CD4-positive, alpha-beta T cell (primary cell): ENCODE results near the gene MRPL12. TPM values are rescaled to one million over a fixed set of nuclear protein-coding genes. Genes with fewer than 3 reads are reported as not detected.

Experiments used
- ATAC-seq: fragments of 200-7000 bp; cut with Tn5 transposase; one replicate; pipeline ENCODE4 v1.10.0; 2022; ENCODE audit warnings: mild to moderate bottlenecking; ENCODE audit not compliant: poor library complexity
- CTCF ChIA-PET: fragments of 350-600 bp; sonication (Branson Sonifier 250); formaldehyde crosslinking; loops from one replicate; lab custom pipeline; 2021; ENCODE audit warnings: antibody characterized with exemption, inconsistent platforms; lab: Charles Lee
- POLR2A ChIA-PET: fragments of 350-600 bp; sonication (Branson Sonifier 250); formaldehyde crosslinking; loops from one replicate; lab custom pipeline; 2021; ENCODE audit warnings: antibody characterized with exemption, inconsistent platforms; lab: Charles Lee
- DNase-seq, 14 experiments: peaks; one replicate each; pipeline ENCODE4 v3.0.0-alpha.2; 2013 to 2020; ENCODE audit warnings: mixed read lengths in 2 of 14
- H3K27ac ChIP-seq, 2 donors: one replicate each; pipeline versions ENCODE4 v1.5.1 to v1.7.0; 2013; ENCODE audit warnings: low read length in 2 of 2, low read depth in 1 of 2, mild to moderate bottlenecking in 1 of 2
- H3K27me3 ChIP-seq, 2 experiments: 1 replicate in 1 of 2; 2 replicates in 1 of 2; pipeline versions ENCODE4 v1.6.1 to v1.7.0; 2013; ENCODE audit warnings: low read length in 2 of 2, control low read depth in 1 of 2, mild to moderate bottlenecking in 1 of 2, moderate library complexity in 1 of 2; ENCODE audit not compliant: insufficient read depth in 2 of 2, control insufficient read depth in 1 of 2
- H3K36me3 ChIP-seq: one replicate; pipeline ENCODE4 v1.6.1; 2013; ENCODE audit warnings: low read length, control low read depth; ENCODE audit not compliant: insufficient read depth
- H3K4me1 ChIP-seq: one replicate; pipeline ENCODE4 v1.6.1; 2013; ENCODE audit warnings: low read length, control low read depth; ENCODE audit not compliant: insufficient read depth
- H3K4me3 ChIP-seq: one replicate; pipeline ENCODE4 v1.5.1; 2013; ENCODE audit warnings: mild to moderate bottlenecking, low read length, moderate library complexity
- H3K9me3 ChIP-seq, 2 experiments: 1 replicate in 1 of 2; 2 replicates in 1 of 2; pipeline versions ENCODE4 v1.6.1 to v1.7.0; 2013; ENCODE audit warnings: low read length in 2 of 2, mild to moderate bottlenecking in 2 of 2, control low read depth in 1 of 2, moderate library complexity in 1 of 2; ENCODE audit not compliant: control insufficient read depth in 1 of 2, insufficient read depth in 1 of 2
- H3K27ac Mint-ChIP-seq: one replicate; pipeline ENCODE4 v1.8.0; 2020; ENCODE audit warnings: mixed read lengths
- H3K27me3 Mint-ChIP-seq: one replicate; pipeline ENCODE4 v1.8.0; 2021; ENCODE audit warnings: mixed read lengths
- H3K36me3 Mint-ChIP-seq: one replicate; pipeline ENCODE4 v1.8.0; 2021; ENCODE audit warnings: low read depth, mixed read lengths
- H3K4me1 Mint-ChIP-seq: one replicate; pipeline ENCODE4 v1.8.0; 2021; ENCODE audit warnings: low read depth, mixed read lengths
- H3K4me3 Mint-ChIP-seq: one replicate; pipeline ENCODE4 v1.8.0; 2020; ENCODE audit warnings: mild to moderate bottlenecking, mixed read lengths
- H3K9me3 Mint-ChIP-seq: one replicate; pipeline ENCODE4 v1.8.0; 2020; ENCODE audit warnings: mixed read lengths
- intact Hi-C, 2 experiments: fragments of 100-400 bp; cut with DNase I in 1 of 2; cut with micrococcal nuclease in 1 of 2; formaldehyde crosslinking; loops; one replicate each; pipeline versions ENCODE4 v1.15.1 to v1.9.0; 2023 to 2025; cut with DNase I, micrococcal nuclease
- total RNA-seq, 174 experiments: library from RNA in 2 of 174; stranded (reverse) in 2 of 174; gene quantifications; one replicate each; pipeline ENCODE4 v1.2.3 and lab custom pipeline; 2021 to 2026
- TF ChIP-seq, protein P1 (sequence below): fragments of 200-600 bp; IDR thresholded peaks from one replicate; pipeline ENCODE4 v1.8.0; 2022; ENCODE audit warnings: antibody characterized with exemption, mild to moderate bottlenecking

MRPL12 gene
- total RNA-seq, 2 experiments from 2014 or later = 26.2 to 26.5 TPM

DNA sequence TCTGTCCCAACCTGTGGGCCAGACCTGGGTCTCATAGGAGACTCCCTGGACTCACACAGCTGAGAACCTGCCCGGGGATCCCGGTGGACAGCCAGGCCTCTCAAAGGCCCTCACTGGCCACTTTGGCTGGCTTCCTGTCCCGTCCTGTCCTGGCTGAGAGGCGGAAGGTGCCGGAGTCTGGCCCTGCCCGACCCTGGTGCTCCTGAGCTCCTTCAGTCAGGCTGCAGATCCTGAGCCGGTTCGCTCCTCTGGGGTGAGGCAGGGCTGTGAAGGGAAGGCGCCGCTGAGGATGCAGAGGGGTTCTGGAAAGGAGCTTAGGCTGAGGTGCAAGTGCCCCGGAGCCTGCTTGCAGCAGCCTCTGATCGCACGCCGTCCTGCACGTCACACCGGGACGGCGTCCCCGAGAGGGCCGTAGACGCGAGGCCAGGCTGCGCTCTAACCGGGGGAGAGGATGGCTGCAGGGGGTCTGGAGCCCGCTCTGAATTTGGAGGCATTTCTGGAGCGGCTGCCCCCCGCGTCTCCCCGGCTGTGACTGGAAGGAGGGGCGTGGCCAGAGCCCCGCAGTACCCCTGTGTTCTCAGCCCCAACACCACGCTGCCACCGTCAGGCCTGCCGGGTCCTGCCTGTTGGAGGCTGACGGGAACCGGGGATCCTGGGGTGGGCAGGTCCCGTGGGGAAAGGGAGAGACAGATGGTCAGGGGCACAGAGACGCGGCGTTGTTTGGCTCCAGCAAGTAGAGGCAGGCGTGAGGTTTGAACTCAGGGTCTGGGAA is 15.2 kb upstream of the MRPL12 start:
- intact Hi-C loops = no loop called here
- ChIA-PET CTCF (no interaction called here), POLR2A (no interaction called here)
- Mint-ChIP-seq H3K27me3 (no peaks in the 10 kb centered on the region), H3K4me3 (peak overlapping the region; percentile 48), H3K27ac (no peak overlapping the region), H3K4me1 (peaks cover 19% of the 10 kb centered on the region), H3K36me3 (peaks cover 73% of the 10 kb centered on the region), H3K9me3 (no peaks in the 10 kb centered on the region)
- Histone ChIP-seq H3K4me3 (no peak overlapping the region), H3K27ac (no peak overlapping the region), H3K4me1 (peaks cover 44% of the 10 kb centered on the region), H3K9me3 (no peaks in the 10 kb centered on the region), H3K27me3 (no peaks in the 10 kb centered on the region), H3K36me3 (peaks cover 74% of the 10 kb centered on the region)
- TF ChIP-seq, protein P1, sequence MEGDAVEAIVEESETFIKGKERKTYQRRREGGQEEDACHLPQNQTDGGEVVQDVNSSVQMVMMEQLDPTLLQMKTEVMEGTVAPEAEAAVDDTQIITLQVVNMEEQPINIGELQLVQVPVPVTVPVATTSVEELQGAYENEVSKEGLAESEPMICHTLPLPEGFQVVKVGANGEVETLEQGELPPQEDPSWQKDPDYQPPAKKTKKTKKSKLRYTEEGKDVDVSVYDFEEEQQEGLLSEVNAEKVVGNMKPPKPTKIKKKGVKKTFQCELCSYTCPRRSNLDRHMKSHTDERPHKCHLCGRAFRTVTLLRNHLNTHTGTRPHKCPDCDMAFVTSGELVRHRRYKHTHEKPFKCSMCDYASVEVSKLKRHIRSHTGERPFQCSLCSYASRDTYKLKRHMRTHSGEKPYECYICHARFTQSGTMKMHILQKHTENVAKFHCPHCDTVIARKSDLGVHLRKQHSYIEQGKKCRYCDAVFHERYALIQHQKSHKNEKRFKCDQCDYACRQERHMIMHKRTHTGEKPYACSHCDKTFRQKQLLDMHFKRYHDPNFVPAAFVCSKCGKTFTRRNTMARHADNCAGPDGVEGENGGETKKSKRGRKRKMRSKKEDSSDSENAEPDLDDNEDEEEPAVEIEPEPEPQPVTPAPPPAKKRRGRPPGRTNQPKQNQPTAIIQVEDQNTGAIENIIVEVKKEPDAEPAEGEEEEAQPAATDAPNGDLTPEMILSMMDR = no peak
- DNase-seq (no peak), ATAC-seq (no peak)

DNA sequence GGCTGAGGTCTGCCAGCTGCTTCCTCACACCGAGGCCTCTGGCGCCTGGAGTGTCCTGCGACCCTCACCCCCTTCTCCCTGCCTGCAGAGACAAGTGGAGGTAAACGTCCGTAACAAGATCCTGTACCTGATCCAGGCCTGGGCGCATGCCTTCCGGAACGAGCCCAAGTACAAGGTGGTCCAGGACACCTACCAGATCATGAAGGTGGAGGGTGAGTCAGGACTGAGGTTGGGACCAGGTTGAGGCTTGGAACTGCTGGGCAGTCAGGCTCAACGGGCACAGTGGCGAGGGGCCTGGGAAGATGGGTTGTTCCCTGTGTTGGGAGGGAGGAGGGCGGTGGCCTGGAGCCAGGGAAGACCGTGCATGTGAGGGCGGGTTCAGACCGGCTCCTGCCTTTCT is 14.6 kb upstream of the MRPL12 start:
- peaks cover 40% of the 10 kb centered on the region for H3K4me1 ChIP-seq
- no peak overlapping the region for H3K4me3 Mint-ChIP-seq
- no peaks in the 10 kb centered on the region for H3K9me3 ChIP-seq
- intact Hi-C loops = no loop called here
- H3K27me3 Mint-ChIP-seq = no peaks in the 10 kb centered on the region
- no peak overlapping the region for H3K27ac Mint-ChIP-seq
- ChIA-PET CTCF (no interaction called here), POLR2A (no interaction called here)
- no peak overlapping the region for H3K4me3 ChIP-seq
- no peaks in the 10 kb centered on the region for H3K9me3 Mint-ChIP-seq
- DNase-seq (no peak), ATAC-seq (no peak)
- no peak overlapping the region for H3K27ac ChIP-seq
- no peaks in the 10 kb centered on the region for H3K27me3 ChIP-seq
- H3K4me1 Mint-ChIP-seq = peaks cover 15% of the 10 kb centered on the region
- TF ChIP-seq, protein P1 = no peak
- peaks cover 81% of the 10 kb centered on the region for H3K36me3 ChIP-seq
- H3K36me3 Mint-ChIP-seq = peaks cover 69% of the 10 kb centered on the region

- no peak overlapping the region for H3K27ac ChIP-seq
- no peak overlapping the region for H3K4me3 ChIP-seq
- DNase-seq = no peak
- Mint-ChIP-seq H3K9me3 (no peaks in the 10 kb centered on the region), H3K36me3 (peaks cover 60% of the 10 kb centered on the region), H3K27ac (no peak overlapping the region), H3K27me3 (no peaks in the 10 kb centered on the region), H3K4me3 (no peak overlapping the region), H3K4me1 (peaks cover 5% of the 10 kb centered on the region)
- intact Hi-C loops = no loop called here
- TF ChIP-seq, protein P1 = no peak
- H3K27me3 ChIP-seq = no peaks in the 10 kb centered on the region
- CTCF ChIA-PET = no interaction called here
- POLR2A ChIA-PET = interaction anchor here (1.5 kb wide), 1 partner anchor 13 kb away, joined by 4 read pairs; the partner anchor contains the start of gene MRPL12
- no peaks in the 10 kb centered on the region for H3K9me3 ChIP-seq
- ATAC-seq = no peak
- peaks cover 94% of the 10 kb centered on the region for H3K36me3 ChIP-seq
- H3K4me1 ChIP-seq = peaks cover 31% of the 10 kb centered on the region
Observed at GRCh38 chr17:81690066-81690465, 13.1 kb upstream of the MRPL12 start.
